ENCODE results near the gene NRP1. TPM values are rescaled to one million over a fixed set of nuclear protein-coding genes. Genes with fewer than 3 reads are reported as not detected.

Gene NRP1
- total and polyA plus RNA-seq, 2 of the 8 experiments (the other 6 are each of a cell fraction or from before 2014, with no cell fraction given), result 1.2 to 2.1 TPM

DNA sequence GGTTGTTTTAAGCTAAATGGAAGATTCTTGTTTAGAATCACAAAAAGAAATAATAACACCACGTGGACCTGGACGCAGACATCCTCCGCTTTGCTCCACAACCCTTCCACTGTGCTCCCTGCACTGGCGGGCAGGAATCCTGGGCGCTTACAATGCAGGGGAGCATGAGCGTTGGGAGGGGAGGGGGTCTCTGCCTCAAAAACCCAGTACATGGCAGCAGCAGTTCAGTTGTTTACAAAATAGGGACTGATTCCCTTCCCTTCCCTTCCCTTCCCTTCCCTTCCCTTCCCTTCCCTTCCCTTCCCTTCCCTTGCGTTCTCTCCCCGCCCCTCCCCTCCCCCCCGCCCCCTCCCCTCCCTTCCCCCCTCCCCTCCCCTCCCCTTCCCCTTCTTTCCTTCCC is 206.8 kb downstream of the NRP1 start (continued):
- TF ChIP-seq, protein P1, sequence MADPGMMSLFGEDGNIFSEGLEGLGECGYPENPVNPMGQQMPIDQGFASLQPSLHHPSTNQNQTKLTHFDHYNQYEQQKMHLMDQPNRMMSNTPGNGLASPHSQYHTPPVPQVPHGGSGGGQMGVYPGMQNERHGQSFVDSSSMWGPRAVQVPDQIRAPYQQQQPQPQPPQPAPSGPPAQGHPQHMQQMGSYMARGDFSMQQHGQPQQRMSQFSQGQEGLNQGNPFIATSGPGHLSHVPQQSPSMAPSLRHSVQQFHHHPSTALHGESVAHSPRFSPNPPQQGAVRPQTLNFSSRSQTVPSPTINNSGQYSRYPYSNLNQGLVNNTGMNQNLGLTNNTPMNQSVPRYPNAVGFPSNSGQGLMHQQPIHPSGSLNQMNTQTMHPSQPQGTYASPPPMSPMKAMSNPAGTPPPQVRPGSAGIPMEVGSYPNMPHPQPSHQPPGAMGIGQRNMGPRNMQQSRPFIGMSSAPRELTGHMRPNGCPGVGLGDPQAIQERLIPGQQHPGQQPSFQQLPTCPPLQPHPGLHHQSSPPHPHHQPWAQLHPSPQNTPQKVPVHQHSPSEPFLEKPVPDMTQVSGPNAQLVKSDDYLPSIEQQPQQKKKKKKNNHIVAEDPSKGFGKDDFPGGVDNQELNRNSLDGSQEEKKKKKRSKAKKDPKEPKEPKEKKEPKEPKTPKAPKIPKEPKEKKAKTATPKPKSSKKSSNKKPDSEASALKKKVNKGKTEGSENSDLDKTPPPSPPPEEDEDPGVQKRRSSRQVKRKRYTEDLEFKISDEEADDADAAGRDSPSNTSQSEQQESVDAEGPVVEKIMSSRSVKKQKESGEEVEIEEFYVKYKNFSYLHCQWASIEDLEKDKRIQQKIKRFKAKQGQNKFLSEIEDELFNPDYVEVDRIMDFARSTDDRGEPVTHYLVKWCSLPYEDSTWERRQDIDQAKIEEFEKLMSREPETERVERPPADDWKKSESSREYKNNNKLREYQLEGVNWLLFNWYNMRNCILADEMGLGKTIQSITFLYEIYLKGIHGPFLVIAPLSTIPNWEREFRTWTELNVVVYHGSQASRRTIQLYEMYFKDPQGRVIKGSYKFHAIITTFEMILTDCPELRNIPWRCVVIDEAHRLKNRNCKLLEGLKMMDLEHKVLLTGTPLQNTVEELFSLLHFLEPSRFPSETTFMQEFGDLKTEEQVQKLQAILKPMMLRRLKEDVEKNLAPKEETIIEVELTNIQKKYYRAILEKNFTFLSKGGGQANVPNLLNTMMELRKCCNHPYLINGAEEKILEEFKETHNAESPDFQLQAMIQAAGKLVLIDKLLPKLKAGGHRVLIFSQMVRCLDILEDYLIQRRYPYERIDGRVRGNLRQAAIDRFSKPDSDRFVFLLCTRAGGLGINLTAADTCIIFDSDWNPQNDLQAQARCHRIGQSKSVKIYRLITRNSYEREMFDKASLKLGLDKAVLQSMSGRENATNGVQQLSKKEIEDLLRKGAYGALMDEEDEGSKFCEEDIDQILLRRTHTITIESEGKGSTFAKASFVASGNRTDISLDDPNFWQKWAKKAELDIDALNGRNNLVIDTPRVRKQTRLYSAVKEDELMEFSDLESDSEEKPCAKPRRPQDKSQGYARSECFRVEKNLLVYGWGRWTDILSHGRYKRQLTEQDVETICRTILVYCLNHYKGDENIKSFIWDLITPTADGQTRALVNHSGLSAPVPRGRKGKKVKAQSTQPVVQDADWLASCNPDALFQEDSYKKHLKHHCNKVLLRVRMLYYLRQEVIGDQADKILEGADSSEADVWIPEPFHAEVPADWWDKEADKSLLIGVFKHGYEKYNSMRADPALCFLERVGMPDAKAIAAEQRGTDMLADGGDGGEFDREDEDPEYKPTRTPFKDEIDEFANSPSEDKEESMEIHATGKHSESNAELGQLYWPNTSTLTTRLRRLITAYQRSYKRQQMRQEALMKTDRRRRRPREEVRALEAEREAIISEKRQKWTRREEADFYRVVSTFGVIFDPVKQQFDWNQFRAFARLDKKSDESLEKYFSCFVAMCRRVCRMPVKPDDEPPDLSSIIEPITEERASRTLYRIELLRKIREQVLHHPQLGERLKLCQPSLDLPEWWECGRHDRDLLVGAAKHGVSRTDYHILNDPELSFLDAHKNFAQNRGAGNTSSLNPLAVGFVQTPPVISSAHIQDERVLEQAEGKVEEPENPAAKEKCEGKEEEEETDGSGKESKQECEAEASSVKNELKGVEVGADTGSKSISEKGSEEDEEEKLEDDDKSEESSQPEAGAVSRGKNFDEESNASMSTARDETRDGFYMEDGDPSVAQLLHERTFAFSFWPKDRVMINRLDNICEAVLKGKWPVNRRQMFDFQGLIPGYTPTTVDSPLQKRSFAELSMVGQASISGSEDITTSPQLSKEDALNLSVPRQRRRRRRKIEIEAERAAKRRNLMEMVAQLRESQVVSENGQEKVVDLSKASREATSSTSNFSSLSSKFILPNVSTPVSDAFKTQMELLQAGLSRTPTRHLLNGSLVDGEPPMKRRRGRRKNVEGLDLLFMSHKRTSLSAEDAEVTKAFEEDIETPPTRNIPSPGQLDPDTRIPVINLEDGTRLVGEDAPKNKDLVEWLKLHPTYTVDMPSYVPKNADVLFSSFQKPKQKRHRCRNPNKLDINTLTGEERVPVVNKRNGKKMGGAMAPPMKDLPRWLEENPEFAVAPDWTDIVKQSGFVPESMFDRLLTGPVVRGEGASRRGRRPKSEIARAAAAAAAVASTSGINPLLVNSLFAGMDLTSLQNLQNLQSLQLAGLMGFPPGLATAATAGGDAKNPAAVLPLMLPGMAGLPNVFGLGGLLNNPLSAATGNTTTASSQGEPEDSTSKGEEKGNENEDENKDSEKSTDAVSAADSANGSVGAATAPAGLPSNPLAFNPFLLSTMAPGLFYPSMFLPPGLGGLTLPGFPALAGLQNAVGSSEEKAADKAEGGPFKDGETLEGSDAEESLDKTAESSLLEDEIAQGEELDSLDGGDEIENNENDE (IDR thresholded peaks at IDR 0.05; ENCODE audit: insufficient replicate concordance, low read length), result no peak
- no peak for TF ChIP-seq ZNF274 (IDR thresholded peaks at IDR 0.05; ENCODE audit: borderline replicate concordance, extremely low read depth, low read length)
- TF ChIP-seq, protein P2, sequence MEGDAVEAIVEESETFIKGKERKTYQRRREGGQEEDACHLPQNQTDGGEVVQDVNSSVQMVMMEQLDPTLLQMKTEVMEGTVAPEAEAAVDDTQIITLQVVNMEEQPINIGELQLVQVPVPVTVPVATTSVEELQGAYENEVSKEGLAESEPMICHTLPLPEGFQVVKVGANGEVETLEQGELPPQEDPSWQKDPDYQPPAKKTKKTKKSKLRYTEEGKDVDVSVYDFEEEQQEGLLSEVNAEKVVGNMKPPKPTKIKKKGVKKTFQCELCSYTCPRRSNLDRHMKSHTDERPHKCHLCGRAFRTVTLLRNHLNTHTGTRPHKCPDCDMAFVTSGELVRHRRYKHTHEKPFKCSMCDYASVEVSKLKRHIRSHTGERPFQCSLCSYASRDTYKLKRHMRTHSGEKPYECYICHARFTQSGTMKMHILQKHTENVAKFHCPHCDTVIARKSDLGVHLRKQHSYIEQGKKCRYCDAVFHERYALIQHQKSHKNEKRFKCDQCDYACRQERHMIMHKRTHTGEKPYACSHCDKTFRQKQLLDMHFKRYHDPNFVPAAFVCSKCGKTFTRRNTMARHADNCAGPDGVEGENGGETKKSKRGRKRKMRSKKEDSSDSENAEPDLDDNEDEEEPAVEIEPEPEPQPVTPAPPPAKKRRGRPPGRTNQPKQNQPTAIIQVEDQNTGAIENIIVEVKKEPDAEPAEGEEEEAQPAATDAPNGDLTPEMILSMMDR (IDR thresholded peaks at IDR 0.05; ENCODE audit: control extremely low read depth in 1 of 3, insufficient read depth in 1 of 3, low read depth in 1 of 3, low read length in 3 of 3), result no peak
- no peak for TF ChIP-seq BCL11A (IDR thresholded peaks at IDR 0.05; ENCODE audit: low read depth in 2 of 2, low read length in 2 of 2)
- TF ChIP-seq FOSL1 (IDR thresholded peaks at IDR 0.05; ENCODE audit: insufficient read depth, low read depth, low read length), result no peak
- TF ChIP-seq USF2 (IDR thresholded peaks at IDR 0.05; ENCODE audit: low read length), result no peak
- no peak for TF ChIP-seq TBP (IDR thresholded peaks at IDR 0.05; ENCODE audit: low read depth, low read length)
